ENCODE results near the gene SMAD6. TPM values are rescaled to one million over a fixed set of nuclear protein-coding genes. Genes with fewer than 3 reads are reported as not detected.

The SMAD6 gene
- total and polyA plus RNA-seq, 12 donors, result 6.6 to 43.4 (median 19.7) TPM

- no peaks in the 10 kb centered on the region for H3K27me3 ChIP-seq
- H3K4me1 ChIP-seq, result peaks cover 13 to 38% (median 24%) of the 10 kb centered on the region in 9 donors
- DNase-seq, result no peak
- WGBS, 2 donors, result 93 to 96% methylated on average over 3 of the region's 3 CpGs
- no peak overlapping the region for H3K4me3 ChIP-seq
- intact Hi-C loops (cut with DNase I), result no loop called here
- no peak for TF ChIP-seq CTCF (IDR thresholded peaks at IDR 0.05)
- no peaks in the 10 kb centered on the region for H3K36me3 ChIP-seq
- H3K27ac ChIP-seq, result peak overlapping the region in 1 of 10 donors; percentile 32
- ATAC-seq, result no peak
- H3K9me3 ChIP-seq, result no peaks in the 10 kb centered on the region
These were observed 103.3 kb downstream of the SMAD6 start for GRCh38 chr15:66805202-66805885.

GRCh38 chr15:66808181-66808824 is 106.3 kb downstream of the SMAD6 start:
- 95 to 97% methylated on average over 21 of the region's 21 CpGs for WGBS, 2 donors
- ATAC-seq (peak in 2 of 8 donors; percentile 26 to 50), DNase-seq (no peak)
- intact Hi-C loops (cut with DNase I), result no loop called here
- H3K4me1 ChIP-seq, result peaks cover 3 to 21% (median 8%) of the 10 kb centered on the region in 9 donors
- H3K4me3 ChIP-seq, result no peak overlapping the region
- TF ChIP-seq CTCF (IDR thresholded peaks at IDR 0.05), result no peak
- no peaks in the 10 kb centered on the region for H3K36me3 ChIP-seq
- no peak overlapping the region for H3K27ac ChIP-seq
- no peaks in the 10 kb centered on the region for H3K27me3 ChIP-seq
- peaks cover 0 to under 1% (median 0%) of the 10 kb centered on the region in 11 donors for H3K9me3 ChIP-seq

- Histone ChIP-seq H3K9me3 (peaks cover 0 to 12% (median 3%) of the 10 kb centered on the region in 11 donors), H3K27me3 (no peaks in the 10 kb centered on the region), H3K27ac (no peak overlapping the region), H3K36me3 (no peaks in the 10 kb centered on the region), H3K4me3 (no peak overlapping the region), H3K4me1 (peaks cover 0 to 7% (median 0%) of the 10 kb centered on the region in 9 donors)
- ATAC-seq (no peak), DNase-seq (no peak)
- WGBS, 2 donors, result 90 to 93% methylated on average over 4 of the region's 4 CpGs
- intact Hi-C loops (cut with DNase I), result no loop called here
- TF ChIP-seq CTCF (IDR thresholded peaks at IDR 0.05), result no peak
These were observed 107.6 kb downstream of the SMAD6 start for GRCh38 chr15:66809664-66810063.

GRCh38 chr15:66815318-66815717 is 113.3 kb downstream of the SMAD6 start:
- TF ChIP-seq CTCF (IDR thresholded peaks at IDR 0.05), result no peak
- Histone ChIP-seq H3K9me3 (peaks cover 0 to 12% (median 3%) of the 10 kb centered on the region in 11 donors), H3K27me3 (no peaks in the 10 kb centered on the region), H3K36me3 (no peaks in the 10 kb centered on the region), H3K4me1 (peaks cover 0 to 12% (median 0%) of the 10 kb centered on the region in 9 donors), H3K27ac (peak overlapping the region in 1 of 10 donors; percentile 32), H3K4me3 (no peak overlapping the region)
- intact Hi-C loops (cut with DNase I), result no loop called here
- no peak for DNase-seq
- 64 to 65% methylated on average over 3 of the region's 3 CpGs for WGBS, 2 donors
- no peak for ATAC-seq

Data from heart right ventricle (tissue), 16 donors.